CD4-positive, alpha-beta T cell (primary cell): Measurements from ENCODE around the gene MAN1C1. TPM values are rescaled to one million over a fixed set of nuclear protein-coding genes. Genes with fewer than 3 reads are reported as not detected.
A peak's percentile ranks its signal among the peaks of the same experiment; 100 is the strongest.

Source experiments
- ATAC-seq: fragments of 200-7000 bp; cut with Tn5 transposase; one replicate; pipeline ENCODE4 v1.10.0; 2022; ENCODE audit warnings: mild to moderate bottlenecking; ENCODE audit not compliant: poor library complexity
- CTCF ChIA-PET: fragments of 350-600 bp; sonication (Branson Sonifier 250); formaldehyde crosslinking; loops from one replicate; lab custom pipeline; 2021; ENCODE audit warnings: antibody characterized with exemption, inconsistent platforms; lab: Charles Lee
- POLR2A ChIA-PET: fragments of 350-600 bp; sonication (Branson Sonifier 250); formaldehyde crosslinking; loops from one replicate; lab custom pipeline; 2021; ENCODE audit warnings: antibody characterized with exemption, inconsistent platforms; lab: Charles Lee
- DNase-seq, 14 experiments: peaks; one replicate each; pipeline ENCODE4 v3.0.0-alpha.2; 2013 to 2020; ENCODE audit warnings: mixed read lengths in 2 of 14
- H3K27ac ChIP-seq, 2 donors: one replicate each; pipeline versions ENCODE4 v1.5.1 to v1.7.0; 2013; ENCODE audit warnings: low read length in 2 of 2, low read depth in 1 of 2, mild to moderate bottlenecking in 1 of 2
- H3K27me3 ChIP-seq, 2 experiments: 1 replicate in 1 of 2; 2 replicates in 1 of 2; pipeline versions ENCODE4 v1.6.1 to v1.7.0; 2013; ENCODE audit warnings: low read length in 2 of 2, control low read depth in 1 of 2, mild to moderate bottlenecking in 1 of 2, moderate library complexity in 1 of 2; ENCODE audit not compliant: insufficient read depth in 2 of 2, control insufficient read depth in 1 of 2
- H3K36me3 ChIP-seq: one replicate; pipeline ENCODE4 v1.6.1; 2013; ENCODE audit warnings: low read length, control low read depth; ENCODE audit not compliant: insufficient read depth
- H3K4me1 ChIP-seq: one replicate; pipeline ENCODE4 v1.6.1; 2013; ENCODE audit warnings: low read length, control low read depth; ENCODE audit not compliant: insufficient read depth
- H3K4me3 ChIP-seq: one replicate; pipeline ENCODE4 v1.5.1; 2013; ENCODE audit warnings: mild to moderate bottlenecking, low read length, moderate library complexity
- H3K9me3 ChIP-seq, 2 experiments: 1 replicate in 1 of 2; 2 replicates in 1 of 2; pipeline versions ENCODE4 v1.6.1 to v1.7.0; 2013; ENCODE audit warnings: low read length in 2 of 2, mild to moderate bottlenecking in 2 of 2, control low read depth in 1 of 2, moderate library complexity in 1 of 2; ENCODE audit not compliant: control insufficient read depth in 1 of 2, insufficient read depth in 1 of 2
- H3K27ac Mint-ChIP-seq: one replicate; pipeline ENCODE4 v1.8.0; 2020; ENCODE audit warnings: mixed read lengths
- H3K27me3 Mint-ChIP-seq: one replicate; pipeline ENCODE4 v1.8.0; 2021; ENCODE audit warnings: mixed read lengths
- H3K36me3 Mint-ChIP-seq: one replicate; pipeline ENCODE4 v1.8.0; 2021; ENCODE audit warnings: low read depth, mixed read lengths
- H3K4me1 Mint-ChIP-seq: one replicate; pipeline ENCODE4 v1.8.0; 2021; ENCODE audit warnings: low read depth, mixed read lengths
- H3K4me3 Mint-ChIP-seq: one replicate; pipeline ENCODE4 v1.8.0; 2020; ENCODE audit warnings: mild to moderate bottlenecking, mixed read lengths
- H3K9me3 Mint-ChIP-seq: one replicate; pipeline ENCODE4 v1.8.0; 2020; ENCODE audit warnings: mixed read lengths
- intact Hi-C, 2 experiments: fragments of 100-400 bp; cut with DNase I in 1 of 2; cut with micrococcal nuclease in 1 of 2; formaldehyde crosslinking; loops; one replicate each; pipeline versions ENCODE4 v1.15.1 to v1.9.0; 2023 to 2025; cut with DNase I, micrococcal nuclease
- total RNA-seq, 174 experiments: library from RNA in 2 of 174; stranded (reverse) in 2 of 174; gene quantifications; one replicate each; pipeline ENCODE4 v1.2.3 and lab custom pipeline; 2021 to 2026
- TF ChIP-seq, protein P1 (sequence below): fragments of 200-600 bp; IDR thresholded peaks from one replicate; pipeline ENCODE4 v1.8.0; 2022; ENCODE audit warnings: antibody characterized with exemption, mild to moderate bottlenecking

The MAN1C1 gene
- total RNA-seq, 2 experiments from 2014 or later: 44.4 to 46.9 TPM

DNA sequence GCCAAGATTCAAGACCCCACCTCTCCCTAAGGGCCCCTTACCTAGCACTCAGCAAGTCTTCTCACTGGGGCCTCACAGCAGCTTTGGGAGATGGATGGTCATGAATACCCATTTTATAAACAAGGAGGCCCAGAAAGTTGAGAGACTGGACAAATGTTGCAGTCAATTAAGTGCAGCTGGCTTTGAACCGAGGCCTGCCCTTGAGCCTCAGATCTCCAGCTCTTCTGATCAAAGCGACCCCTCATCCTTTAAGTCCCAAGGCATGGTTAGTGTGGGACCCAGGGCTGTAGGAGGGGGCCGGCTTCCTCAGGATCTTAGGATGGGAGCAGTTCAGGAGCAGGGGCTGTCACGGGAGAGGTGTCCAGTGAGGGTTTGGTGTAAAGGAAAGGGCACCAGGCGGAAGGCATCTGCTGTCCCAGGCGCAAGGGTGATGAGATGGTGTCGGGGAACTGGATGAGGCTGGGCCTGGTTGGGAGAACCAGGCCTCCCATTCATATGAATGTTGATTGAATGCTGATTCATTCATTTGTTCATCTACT lies 198.0 kb downstream of the MAN1C1 start:
- Mint-ChIP-seq H3K36me3 (peaks cover 34% of the 10 kb centered on the region), H3K4me1 (peaks cover 22% of the 10 kb centered on the region), H3K27ac (peak overlapping the region; percentile 63), H3K27me3 (no peaks in the 10 kb centered on the region), H3K9me3 (no peaks in the 10 kb centered on the region), H3K4me3 (no peak overlapping the region)
- H3K9me3 ChIP-seq: no peaks in the 10 kb centered on the region
- no peak for DNase-seq
- POLR2A ChIA-PET: no interaction called here
- peaks cover 12% of the 10 kb centered on the region for H3K36me3 ChIP-seq
- intact Hi-C loops: loop anchor here (5.0 kb wide), 3 partner anchors 292 to 567 kb away; partner anchors contain the start of gene RSRP1 (in 1 of the 2)
- H3K27me3 ChIP-seq: no peaks in the 10 kb centered on the region
- CTCF ChIA-PET: no interaction called here
- H3K4me3 ChIP-seq: no peak overlapping the region
- H3K4me1 ChIP-seq: peaks cover 37% of the 10 kb centered on the region
- ATAC-seq: no peak
- H3K27ac ChIP-seq: no peak overlapping the region
- TF ChIP-seq, protein P1, sequence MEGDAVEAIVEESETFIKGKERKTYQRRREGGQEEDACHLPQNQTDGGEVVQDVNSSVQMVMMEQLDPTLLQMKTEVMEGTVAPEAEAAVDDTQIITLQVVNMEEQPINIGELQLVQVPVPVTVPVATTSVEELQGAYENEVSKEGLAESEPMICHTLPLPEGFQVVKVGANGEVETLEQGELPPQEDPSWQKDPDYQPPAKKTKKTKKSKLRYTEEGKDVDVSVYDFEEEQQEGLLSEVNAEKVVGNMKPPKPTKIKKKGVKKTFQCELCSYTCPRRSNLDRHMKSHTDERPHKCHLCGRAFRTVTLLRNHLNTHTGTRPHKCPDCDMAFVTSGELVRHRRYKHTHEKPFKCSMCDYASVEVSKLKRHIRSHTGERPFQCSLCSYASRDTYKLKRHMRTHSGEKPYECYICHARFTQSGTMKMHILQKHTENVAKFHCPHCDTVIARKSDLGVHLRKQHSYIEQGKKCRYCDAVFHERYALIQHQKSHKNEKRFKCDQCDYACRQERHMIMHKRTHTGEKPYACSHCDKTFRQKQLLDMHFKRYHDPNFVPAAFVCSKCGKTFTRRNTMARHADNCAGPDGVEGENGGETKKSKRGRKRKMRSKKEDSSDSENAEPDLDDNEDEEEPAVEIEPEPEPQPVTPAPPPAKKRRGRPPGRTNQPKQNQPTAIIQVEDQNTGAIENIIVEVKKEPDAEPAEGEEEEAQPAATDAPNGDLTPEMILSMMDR: no peak

DNA sequence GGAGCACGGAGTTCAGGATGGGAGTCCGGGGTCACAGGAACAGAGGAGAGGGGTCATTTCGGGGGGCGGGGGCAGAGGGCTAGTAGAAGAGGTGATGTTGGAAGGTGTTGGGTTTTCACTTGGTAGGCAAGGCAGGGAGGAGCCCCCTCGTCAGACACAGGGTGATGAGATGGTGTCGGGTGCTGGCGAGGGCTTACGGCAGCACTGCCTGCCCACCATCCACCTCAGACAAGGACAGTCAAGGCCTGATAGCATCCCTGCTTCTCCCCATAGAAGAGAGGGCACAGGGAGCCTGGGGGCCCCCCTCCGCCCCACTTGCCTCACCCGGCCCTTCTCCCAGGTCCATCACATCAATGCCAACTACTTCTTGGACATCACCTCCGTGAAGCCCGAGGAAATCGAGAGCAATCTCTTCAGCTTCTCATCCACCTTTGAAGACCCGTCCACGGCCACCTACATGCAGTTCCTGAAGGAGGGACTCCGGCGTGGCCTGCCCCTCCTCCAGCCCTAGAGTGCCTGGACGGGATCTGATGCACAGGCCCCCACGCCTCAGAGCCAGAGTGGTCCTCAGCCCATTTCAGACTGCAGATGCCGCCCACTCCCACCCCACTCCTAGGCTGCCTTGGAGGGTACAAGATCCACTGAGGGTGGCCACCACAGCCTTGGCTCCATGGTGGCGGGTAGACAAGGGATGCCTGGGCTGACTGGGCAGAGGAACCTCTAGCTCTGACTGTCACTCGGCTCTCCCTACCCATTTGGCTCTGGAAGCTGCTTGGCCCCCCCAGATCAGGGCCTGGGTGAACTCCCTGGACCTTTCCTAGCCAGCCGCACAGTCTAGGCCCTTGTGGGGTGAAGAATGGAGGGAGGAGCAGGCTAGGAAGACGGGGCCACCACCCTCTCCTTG lies 198.9 kb downstream of the MAN1C1 start:
- intact Hi-C loops: loop anchor here in 1 of 2 experiments (5.0 kb wide), 1 partner anchor 568 kb away; the partner anchor contains the start of gene RSRP1
- Mint-ChIP-seq H3K4me1 (peaks cover 23% of the 10 kb centered on the region), H3K27ac (peak overlapping the region; percentile 63), H3K9me3 (no peaks in the 10 kb centered on the region), H3K36me3 (peaks cover 27% of the 10 kb centered on the region), H3K4me3 (no peak overlapping the region), H3K27me3 (no peaks in the 10 kb centered on the region)
- TF ChIP-seq, protein P1: no peak
- DNase-seq (peak in 1 of 14 experiments; percentile 25), ATAC-seq (no peak)
- POLR2A ChIA-PET: no interaction called here
- no peak overlapping the region for H3K27ac ChIP-seq
- no peaks in the 10 kb centered on the region for H3K9me3 ChIP-seq
- CTCF ChIA-PET: no interaction called here
- H3K36me3 ChIP-seq: peaks cover 8% of the 10 kb centered on the region
- H3K4me1 ChIP-seq: peaks cover 36% of the 10 kb centered on the region
- H3K4me3 ChIP-seq: no peak overlapping the region
- no peaks in the 10 kb centered on the region for H3K27me3 ChIP-seq

DNA sequence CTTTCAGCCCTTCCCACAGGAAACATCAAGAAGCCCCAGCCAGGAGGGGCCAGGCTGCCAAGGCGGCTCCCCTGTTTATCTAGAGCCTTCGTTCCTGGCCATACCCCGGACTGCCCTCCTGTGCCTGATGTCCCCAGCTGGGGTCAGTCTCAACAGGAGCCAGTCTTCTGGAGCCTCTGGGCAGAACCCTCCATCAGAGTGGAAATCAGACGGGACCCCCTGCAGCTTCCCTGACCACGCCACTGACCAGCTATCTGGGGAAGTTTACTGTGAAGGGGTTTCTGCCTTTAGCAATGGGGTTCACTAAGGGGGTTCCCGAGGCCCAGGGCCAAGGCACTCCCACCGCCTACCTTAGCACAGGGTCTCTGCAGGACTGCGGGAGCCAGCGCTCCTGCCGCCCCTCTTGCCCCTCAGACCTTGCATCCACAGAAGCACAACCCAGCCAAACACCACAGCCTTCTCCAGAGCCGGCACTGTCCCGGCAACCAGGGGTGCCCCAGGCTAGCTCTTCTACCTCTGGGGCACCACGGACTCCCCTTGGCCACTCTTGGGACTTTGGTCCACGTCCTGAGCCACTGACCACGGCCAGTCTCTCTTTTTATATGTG lies 199.6 kb downstream of the MAN1C1 start:
- Mint-ChIP-seq H3K9me3 (no peaks in the 10 kb centered on the region), H3K4me3 (peak overlapping the region; percentile 20), H3K27ac (peak overlapping the region; percentile 97), H3K4me1 (peaks cover 31% of the 10 kb centered on the region), H3K27me3 (no peaks in the 10 kb centered on the region), H3K36me3 (peaks cover 26% of the 10 kb centered on the region)
- DNase-seq: peak in 1 of 14 experiments; percentile 28
- TF ChIP-seq, protein P1: no peak
- intact Hi-C loops: loop anchor here in 1 of 2 experiments (5.0 kb wide), 1 partner anchor 569 kb away; the partner anchor contains the start of gene RSRP1
- Histone ChIP-seq H3K9me3 (no peaks in the 10 kb centered on the region), H3K27me3 (no peaks in the 10 kb centered on the region), H3K4me1 (peaks cover 36% of the 10 kb centered on the region), H3K27ac (no peak overlapping the region), H3K4me3 (no peak overlapping the region), H3K36me3 (peaks cover 8% of the 10 kb centered on the region)
- ChIA-PET POLR2A (no interaction called here), CTCF (no interaction called here)
- ATAC-seq: no peak
